IMR-90 (cell line): Measurements from ENCODE around the gene TBX10. TPM values are rescaled to one million over a fixed set of nuclear protein-coding genes. Genes with fewer than 3 reads are reported as not detected.

Source experiments
- ATAC-seq: fragments of 200-7000 bp; cut with Tn5 transposase; 2 replicates; pipeline ENCODE4 v1.9.1; 2020; ENCODE audit warnings: low read depth, mild to moderate bottlenecking, moderate library complexity
- BruUV-seq: library from RNA; stranded (reverse); fragments of 400-500 nt; replicated peaks from 2 replicates; lab custom pipeline; 2021; lab: Mats Ljungman, UMichigan
- CTCF ChIA-PET: fragments of 300-600 bp; formaldehyde crosslinking; extraction: SDS; loops from one replicate; lab custom pipeline; 2021; ENCODE audit warnings: antibody characterized with exemption; lab: Yijun Ruan, JAX
- POLR2A ChIA-PET: fragments of 300-600 bp; sonication (Branson Sonifier 250); formaldehyde crosslinking; loops from one replicate; lab custom pipeline; 2022; ENCODE audit warnings: antibody characterized with exemption; ENCODE audit not compliant: unreplicated experiment; lab: Charles Lee
- DNase-seq: peaks from one replicate; pipeline ENCODE4 v3.0.0; 2013
- H2AFZ ChIP-seq: replicated peaks from 2 replicates; pipeline ENCODE3; 2013; ENCODE audit warnings: low read length, mild to moderate bottlenecking; ENCODE audit not compliant: poor library complexity
- H2AK5ac ChIP-seq: 2 replicates; pipeline ENCODE4 v1.6.1; 2013; ENCODE audit warnings: low read depth, low read length, inconsistent platforms
- H2AK9ac ChIP-seq: replicated peaks from 2 replicates; pipeline ENCODE3; 2013; ENCODE audit warnings: mild to moderate bottlenecking, low read depth, low read length, moderate library complexity; ENCODE audit not compliant: poor library complexity
- H2BK120ac ChIP-seq: 2 replicates; pipeline ENCODE4 v1.6.1; 2013; ENCODE audit warnings: low read depth, low read length, inconsistent platforms
- H2BK15ac ChIP-seq: 3 replicates; pipeline ENCODE4 v1.6.1; 2013; ENCODE audit warnings: low read depth, low read length, inconsistent platforms
- H2BK20ac ChIP-seq: 2 replicates; pipeline ENCODE4 v1.6.1; 2013; ENCODE audit warnings: low read depth, mild to moderate bottlenecking, inconsistent platforms, low read length, moderate library complexity
- H2BK5ac ChIP-seq: 2 replicates; pipeline ENCODE4 v1.6.1; 2013; ENCODE audit warnings: mild to moderate bottlenecking, low read depth, low read length, inconsistent platforms; ENCODE audit not compliant: poor library complexity, severe bottlenecking
- H3K14ac ChIP-seq: replicated peaks from 2 replicates; pipeline ENCODE4 v1.6.1; 2013; ENCODE audit warnings: low read depth, low read length, inconsistent platforms
- H3K18ac ChIP-seq: 2 replicates; pipeline ENCODE4 v1.6.1; 2013; ENCODE audit warnings: low read depth, low read length, control low read depth
- H3K23ac ChIP-seq: 2 replicates; pipeline ENCODE4 v1.6.1; 2013; ENCODE audit warnings: low read depth, low read length, inconsistent platforms
- H3K27ac ChIP-seq: 2 replicates; pipeline ENCODE4 v1.5.1; 2013; ENCODE audit warnings: mild to moderate bottlenecking, control low read depth, low read length; ENCODE audit not compliant: insufficient read depth
- H3K27me3 ChIP-seq: 2 replicates; pipeline ENCODE4 v1.6.1; 2013; ENCODE audit warnings: low read length; ENCODE audit not compliant: control insufficient read depth, insufficient read depth
- H3K36me3 ChIP-seq: 2 replicates; pipeline ENCODE4 v1.6.1; 2013; ENCODE audit warnings: low read length, mixed read lengths; ENCODE audit not compliant: control insufficient read depth, insufficient read depth
- H3K4ac ChIP-seq: 2 replicates; pipeline ENCODE4 v1.6.1; 2013; ENCODE audit warnings: low read depth, low read length, inconsistent platforms
- H3K4me1 ChIP-seq: 2 replicates; pipeline ENCODE4 v1.6.1; 2013; ENCODE audit warnings: low read length, mixed read lengths; ENCODE audit not compliant: control insufficient read depth, insufficient read depth
- H3K4me2 ChIP-seq: 2 replicates; pipeline ENCODE4 v1.6.1; 2013; ENCODE audit warnings: low read depth, mild to moderate bottlenecking, control low read depth, low read length, moderate library complexity
- H3K4me3 ChIP-seq: 2 replicates; pipeline ENCODE4 v1.5.1; 2013; ENCODE audit warnings: low read depth, mild to moderate bottlenecking, control low read depth, low read length, moderate library complexity; ENCODE audit not compliant: insufficient read depth
- H3K56ac ChIP-seq: 2 replicates; pipeline ENCODE4 v1.6.1; 2013; ENCODE audit warnings: low read length, inconsistent platforms; ENCODE audit not compliant: insufficient read depth; ENCODE audit errors: extremely low read depth
- H3K79me1 ChIP-seq, 2 experiments: 2 replicates each; pipeline ENCODE4 v1.6.1; 2013; ENCODE audit warnings: low read length in 2 of 2, inconsistent platforms in 1 of 2, low read depth in 1 of 2
- H3K9ac ChIP-seq: 2 replicates; pipeline ENCODE4 v1.6.1; 2013; ENCODE audit warnings: low read depth, low read length, control low read depth
- H3K9me1 ChIP-seq: 2 replicates; pipeline ENCODE4 v1.6.1; 2013; ENCODE audit warnings: low read length, inconsistent platforms; ENCODE audit not compliant: insufficient read depth
- H3K9me3 ChIP-seq: 2 replicates; pipeline ENCODE4 v1.6.1; 2013; ENCODE audit warnings: low read length; ENCODE audit not compliant: control insufficient read depth, insufficient read depth
- H4K20me1 ChIP-seq: 2 replicates; pipeline ENCODE4 v1.6.1; 2013; ENCODE audit warnings: low read length, inconsistent platforms; ENCODE audit not compliant: insufficient read depth
- H4K5ac ChIP-seq: 2 replicates; pipeline ENCODE4 v1.6.1; 2013; ENCODE audit warnings: mild to moderate bottlenecking, low read depth, low read length, control low read depth
- H4K8ac ChIP-seq, 2 experiments: 2 replicates each; pipeline ENCODE4 v1.6.1; 2013; ENCODE audit warnings: low read depth in 2 of 2, low read length in 2 of 2, control low read depth in 1 of 2, inconsistent platforms in 1 of 2
- H4K91ac ChIP-seq: 2 replicates; pipeline ENCODE4 v1.6.1; 2013; ENCODE audit warnings: low read depth, low read length, inconsistent platforms; ENCODE audit not compliant: insufficient read depth
- BHLHE40 ChIP-seq: fragments of 150-350 bp; IDR thresholded peaks from 2 replicates; pipeline ENCODE4 v1.6.1; 2016; ENCODE audit warnings: mild to moderate bottlenecking, low read depth, low read length
- CEBPB ChIP-seq: IDR thresholded peaks from 2 replicates; pipeline ENCODE4 v1.6.1; 2012; ENCODE audit warnings: low read depth, low read length, improper control_type of control experiment
- CHD1 ChIP-seq: IDR thresholded peaks from 2 replicates; pipeline ENCODE4 v1.6.1; 2012; ENCODE audit warnings: low read depth, low read length, improper control_type of control experiment
- CTCF ChIP-seq: conservative IDR thresholded peaks from 2 replicates; pipeline ENCODE4 v1.5.1; 2012; ENCODE audit warnings: mild to moderate bottlenecking, low read depth, low read length, improper control_type of control experiment
- MAZ ChIP-seq: IDR thresholded peaks from 2 replicates; pipeline ENCODE4 v1.6.1; 2012; ENCODE audit warnings: low read depth, mild to moderate bottlenecking, low read length, improper control_type of control experiment, moderate library complexity, borderline replicate concordance
- MXI1 ChIP-seq: IDR thresholded peaks from 2 replicates; pipeline ENCODE4 v1.6.1; 2012; ENCODE audit warnings: low read depth, mild to moderate bottlenecking, low read length, moderate library complexity, borderline replicate concordance
- NFE2L2 ChIP-seq: fragments of 150-350 bp; IDR thresholded peaks from 2 replicates; pipeline ENCODE4 v1.6.1; 2016; ENCODE audit warnings: low read depth, mild to moderate bottlenecking, low read length
- RAD21 ChIP-seq: IDR thresholded peaks from 2 replicates; pipeline ENCODE4 v1.6.1; 2012; ENCODE audit warnings: low read length, improper control_type of control experiment
- RCOR1 ChIP-seq: IDR thresholded peaks from 2 replicates; pipeline ENCODE4 v1.6.1; 2012; ENCODE audit warnings: mild to moderate bottlenecking, low read length, improper control_type of control experiment; ENCODE audit not compliant: insufficient replicate concordance
- USF2 ChIP-seq: fragments of 150-350 bp; IDR thresholded peaks from 2 replicates; pipeline ENCODE4 v1.6.1; 2017; ENCODE audit warnings: mild to moderate bottlenecking, antibody characterized with exemption, low read length, low read depth
- WGBS, 2 experiments: methylation state at CpG; one replicate each; pipeline versions ENCODE4 v1.1.5 to v1.1.7; 2013; ENCODE audit warnings: missing lambda C conversion rate in 2 of 2; ENCODE audit not compliant: insufficient read length in 1 of 2; ENCODE audit errors: extremely low coverage in 2 of 2; 5-methylcytosine and 5-hydroxymethylcytosine counted together
- dilution Hi-C: fragments of 300-500 bp; cut with HindIII; formaldehyde crosslinking; loops from one replicate; pipeline ENCODE4 v1.14.3; 2018; ENCODE audit warnings: low sequenced_read_pairs; ENCODE audit not compliant: unreplicated experiment
- in situ Hi-C: fragments of 300-500 bp; cut with MboI; formaldehyde crosslinking; loops from 3 replicates; pipeline ENCODE4 v1.14.3; 2019; ENCODE audit warnings: low sequenced_read_pairs, inconsistent platforms, mixed read lengths
- intact Hi-C: fragments of 100-400 bp; cut with micrococcal nuclease; formaldehyde crosslinking; loops from 2 replicates; pipeline ENCODE4 v1.10.0; 2022
- polyA plus RNA-seq, 3 experiments: library from polyadenylated mRNA; depleted of rRNA; stranded (reverse); fragments of >200 nt; gene quantifications; 2 replicates each; pipeline ENCODE4 v1.2.3, GENCODE V29; 2012; ENCODE audit warnings: low replicate concordance in 1 of 3
- total RNA-seq: library from RNA; depleted of rRNA; stranded (reverse); fragments of >200 nt; gene quantifications from 2 replicates; pipeline ENCODE4 v1.2.3, GENCODE V29; 2012
- TF ChIP-seq, protein P1 (sequence below): fragments of 150-350 bp; IDR thresholded peaks from 2 replicates; pipeline ENCODE4 v1.6.1; 2016; ENCODE audit warnings: low read depth, mild to moderate bottlenecking, low read length, moderate library complexity, borderline replicate concordance

Gene TBX10
- total and polyA plus RNA-seq, 2 of the 4 experiments (the other 2 are of a cell fraction): not detected

GRCh38 chr11:67649634-67650510, 10.3 kb upstream of the TBX10 start:
- Histone ChIP-seq H3K4ac (no peak overlapping the region), H2AK9ac (no peak overlapping the region), H3K27me3 (peaks cover 15% of the 10 kb centered on the region), H3K9me1 (peaks cover 7% of the 10 kb centered on the region; the same call in 1 of the 2 replicates), H3K56ac (no peak overlapping the region), H3K9me3 (no peaks in the 10 kb centered on the region), H3K27ac (no peak overlapping the region), H3K4me1 (no peaks in the 10 kb centered on the region), H3K23ac (no peak overlapping the region), H3K36me3 (no peaks in the 10 kb centered on the region), H4K8ac (no peak overlapping the region), H2BK15ac (no peak overlapping the region), H2AFZ (no peak overlapping the region), H4K5ac (no peak overlapping the region), H2BK20ac (no peak overlapping the region), H4K20me1 (0 out of 2 replicates have a peak, but pooled peaks cover 4% of the 10 kb centered on the region), H3K79me1 (no peaks in the 10 kb centered on the region), H3K4me3 (no peak overlapping the region), H2BK120ac (no peak overlapping the region), H2AK5ac (no peak overlapping the region), H3K4me2 (no peak overlapping the region), H2BK5ac (no peak overlapping the region), H3K14ac (no peak overlapping the region), H3K9ac (no peak overlapping the region), H3K18ac (no peak overlapping the region), H4K91ac (no peak overlapping the region)
- dilution Hi-C loops (no loop called here), in situ Hi-C loops (no loop called here), intact Hi-C loops (loop anchor here (10.0 kb wide), 1 partner anchor 145 kb away; no protein-coding TSS in a partner anchor)
- CTCF ChIA-PET: no interaction called here
- BruUV-seq: no TSS peak
- ATAC-seq: no peak
- TF ChIP-seq USF2: no peak
- TF ChIP-seq CTCF: no peak
- TF ChIP-seq, protein P1, sequence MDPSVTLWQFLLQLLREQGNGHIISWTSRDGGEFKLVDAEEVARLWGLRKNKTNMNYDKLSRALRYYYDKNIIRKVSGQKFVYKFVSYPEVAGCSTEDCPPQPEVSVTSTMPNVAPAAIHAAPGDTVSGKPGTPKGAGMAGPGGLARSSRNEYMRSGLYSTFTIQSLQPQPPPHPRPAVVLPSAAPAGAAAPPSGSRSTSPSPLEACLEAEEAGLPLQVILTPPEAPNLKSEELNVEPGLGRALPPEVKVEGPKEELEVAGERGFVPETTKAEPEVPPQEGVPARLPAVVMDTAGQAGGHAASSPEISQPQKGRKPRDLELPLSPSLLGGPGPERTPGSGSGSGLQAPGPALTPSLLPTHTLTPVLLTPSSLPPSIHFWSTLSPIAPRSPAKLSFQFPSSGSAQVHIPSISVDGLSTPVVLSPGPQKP: no peak
- no peak for TF ChIP-seq MAZ
- TF ChIP-seq CHD1: no peak
- TF ChIP-seq NFE2L2: no peak
- TF ChIP-seq RAD21: no peak
- no peak for TF ChIP-seq MXI1
- no peak for TF ChIP-seq BHLHE40
- TF ChIP-seq RCOR1: no peak
- no peak for TF ChIP-seq CEBPB
- DNase-seq: no peak
- 87% methylated on average over 15 of the region's 22 CpGs; no CpG with 5 or more reads in 1 of the 2 experiments for WGBS, 2 experiments
- POLR2A ChIA-PET: no interaction called here
